IMR-90 (cell line): ENCODE measurements around the gene SPHK2. TPM values are rescaled to one million over a fixed set of nuclear protein-coding genes. Genes with fewer than 3 reads are reported as not detected.

Experiments used
- ATAC-seq: fragments of 200-7000 bp; cut with Tn5 transposase; 2 replicates; pipeline ENCODE4 v1.9.1; 2020; ENCODE audit warnings: low read depth, mild to moderate bottlenecking, moderate library complexity
- BruUV-seq: library from RNA; stranded (reverse); fragments of 400-500 nt; replicated peaks from 2 replicates; lab custom pipeline; 2021; lab: Mats Ljungman, UMichigan
- CTCF ChIA-PET: fragments of 300-600 bp; formaldehyde crosslinking; extraction: SDS; loops from one replicate; lab custom pipeline; 2021; ENCODE audit warnings: antibody characterized with exemption; lab: Yijun Ruan, JAX
- POLR2A ChIA-PET: fragments of 300-600 bp; sonication (Branson Sonifier 250); formaldehyde crosslinking; loops from one replicate; lab custom pipeline; 2022; ENCODE audit warnings: antibody characterized with exemption; ENCODE audit not compliant: unreplicated experiment; lab: Charles Lee
- DNase-seq: peaks from one replicate; pipeline ENCODE4 v3.0.0; 2013
- H2AFZ ChIP-seq: replicated peaks from 2 replicates; pipeline ENCODE3; 2013; ENCODE audit warnings: low read length, mild to moderate bottlenecking; ENCODE audit not compliant: poor library complexity
- H2AK5ac ChIP-seq: 2 replicates; pipeline ENCODE4 v1.6.1; 2013; ENCODE audit warnings: low read depth, low read length, inconsistent platforms
- H2AK9ac ChIP-seq: replicated peaks from 2 replicates; pipeline ENCODE3; 2013; ENCODE audit warnings: mild to moderate bottlenecking, low read depth, low read length, moderate library complexity; ENCODE audit not compliant: poor library complexity
- H2BK120ac ChIP-seq: 2 replicates; pipeline ENCODE4 v1.6.1; 2013; ENCODE audit warnings: low read depth, low read length, inconsistent platforms
- H2BK15ac ChIP-seq: 3 replicates; pipeline ENCODE4 v1.6.1; 2013; ENCODE audit warnings: low read depth, low read length, inconsistent platforms
- H2BK20ac ChIP-seq: 2 replicates; pipeline ENCODE4 v1.6.1; 2013; ENCODE audit warnings: low read depth, mild to moderate bottlenecking, inconsistent platforms, low read length, moderate library complexity
- H2BK5ac ChIP-seq: 2 replicates; pipeline ENCODE4 v1.6.1; 2013; ENCODE audit warnings: mild to moderate bottlenecking, low read depth, low read length, inconsistent platforms; ENCODE audit not compliant: poor library complexity, severe bottlenecking
- H3K14ac ChIP-seq: replicated peaks from 2 replicates; pipeline ENCODE4 v1.6.1; 2013; ENCODE audit warnings: low read depth, low read length, inconsistent platforms
- H3K18ac ChIP-seq: 2 replicates; pipeline ENCODE4 v1.6.1; 2013; ENCODE audit warnings: low read depth, low read length, control low read depth
- H3K23ac ChIP-seq: 2 replicates; pipeline ENCODE4 v1.6.1; 2013; ENCODE audit warnings: low read depth, low read length, inconsistent platforms
- H3K27ac ChIP-seq: 2 replicates; pipeline ENCODE4 v1.5.1; 2013; ENCODE audit warnings: mild to moderate bottlenecking, control low read depth, low read length; ENCODE audit not compliant: insufficient read depth
- H3K27me3 ChIP-seq: 2 replicates; pipeline ENCODE4 v1.6.1; 2013; ENCODE audit warnings: low read length; ENCODE audit not compliant: control insufficient read depth, insufficient read depth
- H3K36me3 ChIP-seq: 2 replicates; pipeline ENCODE4 v1.6.1; 2013; ENCODE audit warnings: low read length, mixed read lengths; ENCODE audit not compliant: control insufficient read depth, insufficient read depth
- H3K4ac ChIP-seq: 2 replicates; pipeline ENCODE4 v1.6.1; 2013; ENCODE audit warnings: low read depth, low read length, inconsistent platforms
- H3K4me1 ChIP-seq: 2 replicates; pipeline ENCODE4 v1.6.1; 2013; ENCODE audit warnings: low read length, mixed read lengths; ENCODE audit not compliant: control insufficient read depth, insufficient read depth
- H3K4me2 ChIP-seq: 2 replicates; pipeline ENCODE4 v1.6.1; 2013; ENCODE audit warnings: low read depth, mild to moderate bottlenecking, control low read depth, low read length, moderate library complexity
- H3K4me3 ChIP-seq: 2 replicates; pipeline ENCODE4 v1.5.1; 2013; ENCODE audit warnings: low read depth, mild to moderate bottlenecking, control low read depth, low read length, moderate library complexity; ENCODE audit not compliant: insufficient read depth
- H3K56ac ChIP-seq: 2 replicates; pipeline ENCODE4 v1.6.1; 2013; ENCODE audit warnings: low read length, inconsistent platforms; ENCODE audit not compliant: insufficient read depth; ENCODE audit errors: extremely low read depth
- H3K79me1 ChIP-seq, 2 experiments: 2 replicates each; pipeline ENCODE4 v1.6.1; 2013; ENCODE audit warnings: low read length in 2 of 2, inconsistent platforms in 1 of 2, low read depth in 1 of 2
- H3K9ac ChIP-seq: 2 replicates; pipeline ENCODE4 v1.6.1; 2013; ENCODE audit warnings: low read depth, low read length, control low read depth
- H3K9me1 ChIP-seq: 2 replicates; pipeline ENCODE4 v1.6.1; 2013; ENCODE audit warnings: low read length, inconsistent platforms; ENCODE audit not compliant: insufficient read depth
- H3K9me3 ChIP-seq: 2 replicates; pipeline ENCODE4 v1.6.1; 2013; ENCODE audit warnings: low read length; ENCODE audit not compliant: control insufficient read depth, insufficient read depth
- H4K20me1 ChIP-seq: 2 replicates; pipeline ENCODE4 v1.6.1; 2013; ENCODE audit warnings: low read length, inconsistent platforms; ENCODE audit not compliant: insufficient read depth
- H4K5ac ChIP-seq: 2 replicates; pipeline ENCODE4 v1.6.1; 2013; ENCODE audit warnings: mild to moderate bottlenecking, low read depth, low read length, control low read depth
- H4K8ac ChIP-seq, 2 experiments: 2 replicates each; pipeline ENCODE4 v1.6.1; 2013; ENCODE audit warnings: low read depth in 2 of 2, low read length in 2 of 2, control low read depth in 1 of 2, inconsistent platforms in 1 of 2
- H4K91ac ChIP-seq: 2 replicates; pipeline ENCODE4 v1.6.1; 2013; ENCODE audit warnings: low read depth, low read length, inconsistent platforms; ENCODE audit not compliant: insufficient read depth
- MAFK ChIP-seq: IDR thresholded peaks from 2 replicates; pipeline ENCODE4 v1.6.1; 2012; ENCODE audit warnings: low read depth, low read length, improper control_type of control experiment
- WGBS, 2 experiments: methylation state at CpG; one replicate each; pipeline versions ENCODE4 v1.1.5 to v1.1.7; 2013; ENCODE audit warnings: missing lambda C conversion rate in 2 of 2; ENCODE audit not compliant: insufficient read length in 1 of 2; ENCODE audit errors: extremely low coverage in 2 of 2; 5-methylcytosine and 5-hydroxymethylcytosine counted together
- dilution Hi-C: fragments of 300-500 bp; cut with HindIII; formaldehyde crosslinking; loops from one replicate; pipeline ENCODE4 v1.14.3; 2018; ENCODE audit warnings: low sequenced_read_pairs; ENCODE audit not compliant: unreplicated experiment
- in situ Hi-C: fragments of 300-500 bp; cut with MboI; formaldehyde crosslinking; loops from 3 replicates; pipeline ENCODE4 v1.14.3; 2019; ENCODE audit warnings: low sequenced_read_pairs, inconsistent platforms, mixed read lengths
- intact Hi-C: fragments of 100-400 bp; cut with micrococcal nuclease; formaldehyde crosslinking; loops from 2 replicates; pipeline ENCODE4 v1.10.0; 2022
- polyA plus RNA-seq, 3 experiments: library from polyadenylated mRNA; depleted of rRNA; stranded (reverse); fragments of >200 nt; gene quantifications; 2 replicates each; pipeline ENCODE4 v1.2.3, GENCODE V29; 2012; ENCODE audit warnings: low replicate concordance in 1 of 3
- total RNA-seq: library from RNA; depleted of rRNA; stranded (reverse); fragments of >200 nt; gene quantifications from 2 replicates; pipeline ENCODE4 v1.2.3, GENCODE V29; 2012

The SPHK2 gene
- total and polyA plus RNA-seq, 2 of the 4 experiments (the other 2 are of a cell fraction): 1.6 to 9.9 TPM

DNA sequence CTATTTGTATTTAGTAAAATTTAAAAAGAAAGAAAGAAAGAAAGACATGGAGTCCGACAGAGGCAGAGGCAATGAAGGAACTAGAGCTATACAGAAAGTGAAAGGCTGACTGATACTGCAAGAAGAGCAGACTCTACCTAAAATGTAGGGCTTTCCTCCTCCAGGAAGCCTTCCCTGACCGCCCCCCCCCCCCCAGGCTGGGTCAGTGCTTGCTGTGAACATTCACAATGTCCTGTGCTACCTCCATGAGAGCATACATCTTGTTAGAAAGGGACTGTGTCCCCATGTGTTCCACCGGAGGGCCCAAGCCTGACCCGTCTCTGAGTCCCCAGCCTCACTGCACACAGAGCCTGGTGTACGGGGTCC, 32.4 kb downstream of the SPHK2 start:
- POLR2A ChIA-PET: no interaction called here
- no peak for TF ChIP-seq MAFK
- Histone ChIP-seq H3K9me1 (no peaks in the 10 kb centered on the region; the same call in 1 of the 2 replicates), H3K14ac (no peak overlapping the region), H2BK20ac (no peak overlapping the region), H2AK9ac (no peak overlapping the region), H3K23ac (no peak overlapping the region), H4K20me1 (no peaks in the 10 kb centered on the region), H3K36me3 (no peaks in the 10 kb centered on the region), H3K4me1 (peaks cover under 1% of the 10 kb centered on the region), H2BK5ac (no peak overlapping the region), H4K8ac (no peak overlapping the region), H3K79me1 (no peaks in the 10 kb centered on the region), H2AFZ (peak overlapping the region; percentile 43), H3K27me3 (peaks cover 4% of the 10 kb centered on the region; the same call in 1 of the 2 replicates), H4K91ac (no peak overlapping the region), H2AK5ac (no peak overlapping the region), H3K56ac (no peak overlapping the region), H3K4me2 (no peak overlapping the region), H3K18ac (no peak overlapping the region), H2BK15ac (no peak overlapping the region), H3K27ac (no peak overlapping the region), H3K9me3 (peaks cover 3% of the 10 kb centered on the region; the same call in 1 of the 2 replicates), H3K4ac (no peak overlapping the region), H2BK120ac (no peak overlapping the region), H3K4me3 (no peak overlapping the region), H4K5ac (no peak overlapping the region), H3K9ac (no peak overlapping the region)
- in situ Hi-C loops: no loop called here
- BruUV-seq: no TSS peak
- WGBS, 2 experiments: 86% methylated on average over 1 of the region's 5 CpGs; no CpG with 5 or more reads in 1 of the 2 experiments
- DNase-seq: no peak
- CTCF ChIA-PET: no interaction called here
- dilution Hi-C loops: no loop called here
- intact Hi-C loops: no loop called here
- ATAC-seq: no peak
